BLaER1 (cell line): ENCODE measurements around the gene KIF27.

Experiments
- H3K27ac ChIP-seq: shearing (Covaris generic); formaldehyde crosslinking; 2 replicates; pipeline ENCODE4 v1.8.1; 2022
- H3K27me3 ChIP-seq: shearing (Covaris generic); formaldehyde crosslinking; 2 replicates; pipeline ENCODE4 v1.8.1; 2022
- H3K36me3 ChIP-seq: shearing (Covaris generic); formaldehyde crosslinking; 2 replicates; pipeline ENCODE4 v1.8.1; 2022
- H3K4me1 ChIP-seq: shearing (Covaris generic); formaldehyde crosslinking; 2 replicates; pipeline ENCODE4 v1.8.1; 2022
- H3K4me2 ChIP-seq: shearing (Covaris generic); formaldehyde crosslinking; 2 replicates; pipeline ENCODE4 v1.8.1; 2022
- H3K4me3 ChIP-seq: shearing (Covaris generic); formaldehyde crosslinking; 2 replicates; pipeline ENCODE4 v1.8.1; 2022
- H3K9ac ChIP-seq: shearing (Covaris generic); formaldehyde crosslinking; 2 replicates; pipeline ENCODE4 v1.8.1; 2022
- H3K9me3 ChIP-seq: shearing (Covaris generic); formaldehyde crosslinking; 2 replicates; pipeline ENCODE4 v1.8.1; 2022
- H4K20me1 ChIP-seq: shearing (Covaris generic); formaldehyde crosslinking; 2 replicates; pipeline ENCODE4 v1.8.1; 2022
- Cebpa-rat ChIP-seq: shearing (Covaris generic); IDR thresholded peaks from 2 replicates; pipeline ENCODE4 v1.8.1; 2022

KIF27 gene

DNA sequence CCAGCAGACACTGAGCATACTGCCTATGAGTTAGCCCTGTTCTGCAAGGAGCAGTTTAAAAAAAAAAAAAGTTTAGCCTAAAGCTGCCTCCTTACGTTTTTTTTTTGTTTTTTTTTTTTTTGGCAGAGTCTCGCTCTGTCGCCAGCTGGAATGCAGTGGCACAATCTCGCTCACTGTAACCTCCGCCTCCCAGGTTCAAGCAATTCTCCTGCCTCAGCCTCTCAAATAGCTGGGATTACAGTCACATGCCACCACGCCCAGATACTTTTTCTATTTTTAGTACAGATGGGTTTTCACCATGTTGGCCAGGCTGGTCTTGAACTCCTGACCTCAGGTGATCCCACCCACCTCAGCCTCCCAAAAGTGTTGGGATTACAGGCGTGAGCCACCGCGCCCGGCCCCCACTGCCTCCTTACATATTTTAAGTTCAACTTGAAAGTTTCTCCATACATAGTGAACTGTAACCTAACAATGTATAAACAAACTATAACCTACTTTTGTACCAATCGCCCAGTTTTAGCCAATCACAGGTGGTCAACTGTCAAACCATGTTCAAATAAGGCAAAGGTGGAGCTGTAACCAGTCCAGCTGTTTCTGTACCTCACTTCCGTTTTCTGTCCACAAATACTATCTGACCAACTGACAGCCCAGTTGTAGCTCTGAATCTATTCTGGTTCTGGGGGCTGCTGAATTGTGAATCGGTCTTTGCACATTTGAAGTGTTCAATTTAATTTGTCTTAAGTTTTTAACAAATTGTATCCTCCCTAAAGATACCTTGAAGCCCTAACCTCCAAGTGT is 120.8 kb downstream of the KIF27 start:
- Histone ChIP-seq H3K27ac (no peak overlapping the region), H3K9me3 (peaks cover 18% of the 10 kb centered on the region; the same call in 1 of the 2 replicates), H3K27me3 (no peaks in the 10 kb centered on the region), H3K4me1 (no peaks in the 10 kb centered on the region), H3K4me2 (no peak overlapping the region), H4K20me1 (no peaks in the 10 kb centered on the region), H3K4me3 (no peak overlapping the region), H3K36me3 (peaks cover 23% of the 10 kb centered on the region), H3K9ac (no peak overlapping the region)
- TF ChIP-seq Cebpa-rat: no peak

DNA sequence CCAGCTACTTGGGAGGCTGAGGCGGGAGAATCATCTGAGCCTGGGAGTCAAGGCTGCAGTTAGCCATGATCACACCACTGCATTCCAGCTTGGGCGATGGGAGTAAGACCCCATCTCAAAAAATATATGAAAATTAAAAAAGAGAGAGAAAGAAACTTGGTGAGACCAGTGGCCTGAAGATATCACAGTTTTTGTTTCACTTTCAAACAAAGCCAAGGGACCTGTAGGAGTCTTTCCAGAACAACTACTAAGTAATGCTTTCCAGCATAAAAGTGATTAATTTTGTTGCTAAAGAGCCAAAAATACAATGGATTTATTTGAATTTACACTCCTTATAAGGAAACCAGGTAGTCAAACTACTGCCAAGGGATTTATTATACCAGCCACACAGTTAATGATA is 127.2 kb downstream of the KIF27 start:
- Histone ChIP-seq H3K27me3 (no peaks in the 10 kb centered on the region), H3K4me3 (no peak overlapping the region), H3K9me3 (no peaks in the 10 kb centered on the region), H3K36me3 (peaks cover 27% of the 10 kb centered on the region), H3K27ac (no peak overlapping the region), H3K9ac (no peak overlapping the region), H4K20me1 (no peaks in the 10 kb centered on the region), H3K4me2 (no peak overlapping the region), H3K4me1 (no peaks in the 10 kb centered on the region)
- no peak for TF ChIP-seq Cebpa-rat

DNA sequence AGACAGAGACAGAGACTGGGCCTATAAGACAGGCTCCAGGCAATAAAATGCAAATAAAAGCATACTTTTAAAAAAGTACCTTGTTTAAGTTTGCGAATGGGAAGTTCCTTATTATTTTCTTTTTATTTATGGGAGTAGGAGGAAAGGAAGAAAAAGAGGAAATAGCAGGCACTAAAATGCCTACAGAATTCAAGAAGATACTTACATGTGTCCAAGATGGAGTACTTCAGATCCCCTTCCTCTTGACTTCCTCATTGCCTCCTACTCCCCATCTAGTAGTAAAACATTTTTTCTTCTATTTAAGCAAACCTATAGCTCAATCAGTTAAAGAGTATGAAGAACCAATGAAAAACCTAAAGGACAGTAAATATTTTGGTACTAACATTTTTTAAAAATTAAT is 128.5 kb downstream of the KIF27 start:
- no peak overlapping the region for H3K4me3 ChIP-seq
- H3K27ac ChIP-seq: no peak overlapping the region
- H3K27me3 ChIP-seq: no peaks in the 10 kb centered on the region
- no peak overlapping the region for H3K4me2 ChIP-seq
- no peaks in the 10 kb centered on the region for H3K9me3 ChIP-seq
- no peak for TF ChIP-seq Cebpa-rat
- no peaks in the 10 kb centered on the region for H4K20me1 ChIP-seq
- no peak overlapping the region for H3K9ac ChIP-seq
- H3K4me1 ChIP-seq: no peaks in the 10 kb centered on the region
- H3K36me3 ChIP-seq: peaks cover 17% of the 10 kb centered on the region
